Calu3 (cell line): Measurements from ENCODE around the gene TRUB2. TPM values are rescaled to one million over a fixed set of nuclear protein-coding genes. Genes with fewer than 3 reads are reported as not detected.

Experiments
- Bru-seq: library from RNA; stranded (reverse); fragments of 400-500 nt; gene quantifications from one replicate; lab custom pipeline; 2021; lab: Mats Ljungman, UMichigan
- BruChase-seq, 2 experiments: library from RNA; stranded (reverse); fragments of 400-500 nt; gene quantifications; one replicate each; lab custom pipeline; 2021; lab: Mats Ljungman, UMichigan
- BruUV-seq: library from RNA; stranded (reverse); fragments of 400-500 nt; replicated peaks from 2 replicates; lab custom pipeline; 2021; lab: Mats Ljungman, UMichigan
- CTCF ChIA-PET: fragments of 300-600 bp; sonication (Branson Sonifier 250); formaldehyde crosslinking; loops from one replicate; lab custom pipeline; 2022; ENCODE audit warnings: antibody characterized with exemption; lab: Charles Lee
- DNase-seq: peaks from one replicate; pipeline ENCODE4 v3.0.0; 2022
- H3K27ac Mint-ChIP-seq: one replicate; pipeline ENCODE4 v1.8.0; 2022; ENCODE audit warnings: mixed read lengths; ENCODE audit not compliant: unreplicated experiment
- H3K27me3 Mint-ChIP-seq: one replicate; pipeline ENCODE4 v1.8.0; 2022; ENCODE audit warnings: mixed read lengths; ENCODE audit not compliant: unreplicated experiment
- H3K36me3 Mint-ChIP-seq: one replicate; pipeline ENCODE4 v1.8.0; 2022; ENCODE audit warnings: mild to moderate bottlenecking, moderate library complexity, mixed read lengths; ENCODE audit not compliant: insufficient read depth, unreplicated experiment
- H3K4me1 Mint-ChIP-seq: one replicate; pipeline ENCODE4 v1.8.0; 2022; ENCODE audit warnings: mild to moderate bottlenecking, low read depth, mixed read lengths; ENCODE audit not compliant: unreplicated experiment
- H3K4me3 Mint-ChIP-seq: one replicate; pipeline ENCODE4 v1.8.0; 2022; ENCODE audit warnings: mild to moderate bottlenecking, low read depth, moderate library complexity, mixed read lengths; ENCODE audit not compliant: unreplicated experiment
- H3K9me3 Mint-ChIP-seq: one replicate; pipeline ENCODE4 v1.8.0; 2022; ENCODE audit warnings: low read depth, mixed read lengths; ENCODE audit not compliant: unreplicated experiment
- CTCF ChIP-seq: fragments of 200-600 bp; IDR thresholded peaks from one replicate; pipeline ENCODE4 v1.8.0; 2022; ENCODE audit warnings: antibody characterized with exemption; ENCODE audit not compliant: unreplicated experiment
- intact Hi-C: fragments of 100-400 bp; cut with micrococcal nuclease; formaldehyde crosslinking; loops from one replicate; pipeline ENCODE4 v1.10.0; 2022; ENCODE audit not compliant: unreplicated experiment
- long read RNA-seq: library from polyadenylated mRNA; stranded (forward); transcript quantifications from one replicate; pipeline ENCODE4 v2.0.0, GENCODE V29; 2022
- total RNA-seq: library from RNA; stranded (reverse); gene quantifications from 2 replicates; pipeline ENCODE4 v1.2.3, GENCODE V29; 2022

Gene TRUB2
- total RNA-seq = 22.5 and 25.9 TPM in 2 replicates
- Bru-seq, nascent RNA = percentile 48 among the genes with signal in this experiment
- BruChase-seq, experiment 1, labeled RNA remaining after a 6-hour chase = percentile 58 among the genes with signal in this experiment
- BruChase-seq, experiment 2, labeled RNA remaining after a 2-hour chase = percentile 54 among the genes with signal in this experiment
- long read RNA-seq, full-length matches to known transcripts = 47 of 56 reads
- long read RNA-seq, partial matches to known transcripts = 5 of 56 reads
- long read RNA-seq, other reads (novel, unspliced or antisense) = 4 of 56 reads

GRCh38 chr9:128322404-128323211 lies at the start of gene TRUB2, which contains the start of gene COQ4:
TSS of gene TRUB2 (minus strand) at chr9:128322447. CDS start at chr9:128322408, 39 bp downstream.
TSS of gene COQ4 (plus strand) at chr9:128322839. CDS start at chr9:128322859, 20 bp downstream.
- Mint-ChIP-seq H3K36me3 (peaks cover 21% of the 10 kb centered on the region), H3K4me3 (peak within 1 kb of the TSS; percentile 89), H3K9me3 (no peaks in the 10 kb centered on the region), H3K4me1 (no peaks in the 10 kb centered on the region), H3K27ac (peak within 1 kb of the TSS; percentile 96), H3K27me3 (no peaks in the 10 kb centered on the region)
- intact Hi-C loops = no loop called here
- peak; percentile 90 for DNase-seq
- CTCF ChIA-PET = no interaction called here
- TF ChIP-seq CTCF = no peak
- BruUV-seq = TSS peak; percentile 62

- intact Hi-C loops = no loop called here
- no peaks in the 10 kb centered on the region for H3K27me3 Mint-ChIP-seq
- peak overlapping the region; percentile 79 for H3K4me3 Mint-ChIP-seq
- CTCF ChIA-PET = interaction anchor here (0.7 to 2.7 kb wide), 3 partner anchors 10 to 129 kb away, joined by 3 to 8 read pairs (median 4); no protein-coding TSS in a partner anchor
- peaks cover 32% of the 10 kb centered on the region for H3K4me1 Mint-ChIP-seq
- no peaks in the 10 kb centered on the region for H3K9me3 Mint-ChIP-seq
- peaks cover 22% of the 10 kb centered on the region for H3K36me3 Mint-ChIP-seq
- DNase-seq = no peak
- TSS peak; percentile 73 for BruUV-seq
- H3K27ac Mint-ChIP-seq = peak overlapping the region; percentile 95
- TF ChIP-seq CTCF = no peak
Observed at GRCh38 chr9:128371630-128372117, 49.4 kb upstream of the TRUB2 start.

GRCh38 chr9:128370752-128371629 lies 48.7 kb upstream of the TRUB2 start, which contains the start of gene URM1:
TSS of gene URM1 (plus strand) at chr9:128371374. CDS start at chr9:128371381, 7 bp downstream.
- Mint-ChIP-seq H3K4me1 (peaks cover 32% of the 10 kb centered on the region), H3K36me3 (peaks cover 22% of the 10 kb centered on the region), H3K9me3 (no peaks in the 10 kb centered on the region), H3K27me3 (no peaks in the 10 kb centered on the region), H3K4me3 (peak within 1 kb of the TSS; percentile 79), H3K27ac (peak within 1 kb of the TSS; percentile 95)
- TSS peak; percentile 91 for BruUV-seq
- no peak for TF ChIP-seq CTCF
- CTCF ChIA-PET = interaction anchor here (0.7 to 2.7 kb wide), 3 partner anchors 9 to 130 kb away, joined by 3 to 8 read pairs (median 4); no protein-coding TSS in a partner anchor
- intact Hi-C loops = no loop called here
- peak; percentile 91 for DNase-seq
